ENCODE data around the gene MACROD1.

The MACROD1 gene, protein sequence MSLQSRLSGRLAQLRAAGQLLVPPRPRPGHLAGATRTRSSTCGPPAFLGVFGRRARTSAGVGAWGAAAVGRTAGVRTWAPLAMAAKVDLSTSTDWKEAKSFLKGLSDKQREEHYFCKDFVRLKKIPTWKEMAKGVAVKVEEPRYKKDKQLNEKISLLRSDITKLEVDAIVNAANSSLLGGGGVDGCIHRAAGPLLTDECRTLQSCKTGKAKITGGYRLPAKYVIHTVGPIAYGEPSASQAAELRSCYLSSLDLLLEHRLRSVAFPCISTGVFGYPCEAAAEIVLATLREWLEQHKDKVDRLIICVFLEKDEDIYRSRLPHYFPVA

DNA sequence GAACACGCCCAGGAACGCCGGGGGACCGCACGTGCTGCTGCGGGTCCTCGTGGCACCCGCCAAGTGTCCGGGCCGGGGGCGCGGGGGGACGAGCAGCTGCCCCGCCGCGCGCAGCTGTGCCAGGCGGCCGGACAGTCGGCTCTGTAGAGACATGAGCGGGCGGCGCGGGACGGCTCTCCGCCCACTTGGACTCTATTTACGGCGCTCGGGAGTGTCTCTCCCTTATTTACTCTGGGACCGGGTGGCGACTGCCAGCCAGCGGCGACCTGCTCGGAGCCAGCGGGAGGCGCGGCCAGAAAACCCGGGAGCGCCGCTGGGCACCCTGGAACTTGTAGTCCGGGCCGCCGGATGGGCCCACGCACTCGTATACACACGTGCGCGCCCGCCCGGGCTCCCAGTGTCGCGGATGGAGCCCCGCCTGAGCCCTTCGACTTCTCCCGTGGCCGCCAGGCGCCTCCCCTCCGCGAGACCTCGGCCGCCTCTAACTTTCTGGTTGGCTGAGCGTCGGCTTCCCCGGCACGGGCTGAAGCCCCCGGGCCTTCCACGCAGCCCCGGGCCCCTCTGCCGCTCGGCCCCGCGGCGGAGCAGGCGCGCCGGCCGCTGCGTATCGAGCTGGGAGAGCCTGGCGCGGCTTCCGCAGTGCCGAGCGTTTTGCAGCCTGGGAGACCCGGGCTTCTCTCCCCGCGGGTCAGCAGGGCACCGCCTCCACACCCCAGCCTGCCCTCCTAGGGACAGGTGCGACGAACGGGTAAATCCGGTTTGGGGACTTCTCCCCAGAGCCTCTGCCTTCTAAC is at the start of gene MACROD1:
Gene MACROD1, minus strand, starts transcription at position 272 of the 794 bp plus-strand sequence. Its CDS starts 119 bp downstream, at position 153.
- DNase-seq = peak; percentile 88

DNA sequence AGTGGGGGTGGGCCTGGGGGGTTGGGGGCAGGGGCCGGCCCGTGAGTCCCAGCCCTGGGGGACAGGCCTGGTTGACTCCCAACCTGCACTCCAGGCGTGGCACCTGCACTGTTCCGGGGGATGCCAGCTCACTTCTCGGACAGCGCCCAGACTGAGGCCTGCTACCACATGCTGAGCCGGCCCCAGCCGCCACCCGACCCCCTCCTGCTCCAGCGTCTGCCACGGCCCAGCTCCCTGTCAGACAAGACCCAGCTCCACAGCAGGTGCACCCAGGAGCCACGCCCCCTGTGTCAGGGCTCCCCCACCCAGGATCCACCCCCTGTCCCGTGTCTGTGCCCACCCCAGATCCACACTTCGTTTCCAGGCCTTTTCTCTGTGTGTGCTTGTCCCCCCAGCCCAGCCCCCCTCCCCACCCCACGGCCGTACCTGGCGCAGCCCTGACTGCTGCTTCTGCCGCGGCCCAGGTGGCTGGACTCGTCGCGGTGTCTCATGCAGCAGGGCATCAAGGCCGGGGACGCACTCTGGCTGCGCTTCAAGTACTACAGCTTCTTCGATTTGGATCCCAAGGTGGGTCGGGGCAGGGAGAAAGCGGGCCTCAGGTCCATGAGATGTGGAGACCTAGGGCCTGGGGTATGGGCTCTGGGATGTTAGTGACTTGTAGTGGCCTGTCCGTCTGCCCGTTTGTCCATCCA is 45.4 kb upstream of the MACROD1 start:
- no peak for DNase-seq

DNA sequence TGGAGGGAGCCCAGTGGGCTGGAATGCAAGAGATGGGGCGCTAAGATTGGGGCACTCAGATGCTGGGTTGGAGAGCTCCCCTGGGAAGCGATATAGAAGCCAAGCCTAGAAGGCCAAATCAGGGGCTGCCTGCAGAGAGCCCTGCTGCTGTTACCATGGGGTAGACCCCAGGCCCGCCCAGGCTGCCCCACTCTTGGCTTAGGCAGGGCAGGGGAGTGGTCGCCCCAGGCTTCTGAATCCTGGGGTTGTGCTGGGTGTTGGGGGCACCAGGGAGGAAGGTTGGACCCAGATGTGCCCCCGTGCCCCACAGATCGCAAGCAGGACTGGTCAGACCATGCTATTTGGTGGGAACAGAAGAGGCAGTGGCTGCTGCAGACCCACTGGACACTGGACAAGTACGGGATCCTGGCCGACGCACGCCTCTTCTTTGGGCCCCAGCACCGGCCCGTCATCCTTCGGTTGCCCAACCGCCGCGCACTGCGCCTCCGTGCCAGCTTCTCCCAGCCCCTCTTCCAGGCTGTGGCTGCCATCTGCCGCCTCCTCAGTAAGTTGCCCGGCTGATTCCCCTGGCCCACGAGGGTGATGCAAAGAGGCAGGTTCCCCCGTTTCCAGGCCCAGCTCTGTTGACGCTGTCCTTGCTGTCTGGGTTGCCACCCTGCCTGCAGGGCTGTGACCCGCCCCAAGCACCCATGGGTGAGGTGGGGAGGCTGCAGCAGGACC is 44.5 kb upstream of the MACROD1 start:
- no peak for DNase-seq

DNA sequence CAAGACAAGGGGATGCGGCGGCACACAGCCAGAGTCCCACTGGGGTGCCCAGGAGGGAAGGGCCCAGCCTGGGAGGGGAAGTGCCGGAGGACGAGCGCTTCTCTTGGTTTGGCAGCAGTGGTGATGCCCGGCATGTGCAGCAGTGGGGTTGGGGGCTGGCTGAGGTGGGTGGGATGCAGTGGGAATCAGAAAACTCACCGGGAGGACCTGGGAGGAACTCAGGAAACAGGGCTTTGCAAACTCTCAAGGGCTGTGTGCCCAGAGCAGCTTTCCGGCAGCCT is 43.6 kb upstream of the MACROD1 start:
- DNase-seq = no peak

DNA sequence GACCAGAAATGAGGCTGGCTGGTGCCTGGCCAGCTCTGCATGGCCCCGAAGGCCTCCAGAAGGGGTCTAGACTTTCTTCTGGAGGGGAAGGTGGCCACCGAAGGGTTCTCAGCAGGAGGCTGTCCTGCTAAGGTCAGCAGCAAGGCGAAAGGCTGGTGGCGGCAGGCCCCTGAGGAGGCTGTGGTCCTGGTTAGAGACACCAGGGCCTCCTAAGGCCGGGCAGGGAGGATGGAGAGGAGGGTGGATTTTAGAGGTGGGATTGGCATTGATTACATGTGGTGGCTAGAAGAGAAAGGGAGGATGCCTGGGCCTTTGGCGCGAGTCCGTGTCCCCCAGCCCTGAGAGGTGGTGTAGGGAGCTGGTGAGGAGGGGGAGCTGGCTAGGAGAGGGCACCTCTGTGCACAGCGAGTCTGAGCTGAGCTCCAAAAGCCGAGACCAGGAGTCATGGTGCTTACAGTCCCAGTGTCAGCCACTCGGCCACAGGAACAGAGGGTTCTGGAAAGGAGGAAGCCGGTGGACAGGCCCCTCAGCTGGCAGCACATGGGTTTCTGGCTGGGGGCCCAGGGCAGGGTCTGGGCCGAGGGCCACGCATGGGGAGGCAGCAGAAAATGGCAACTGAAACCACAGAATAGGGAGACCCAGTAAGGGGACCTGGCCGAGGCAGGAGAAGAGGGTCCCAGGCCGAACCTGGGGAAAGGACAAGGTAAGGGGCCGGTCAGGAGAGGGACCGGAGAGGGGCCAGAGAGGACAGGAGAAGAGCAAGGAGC is 43.1 kb upstream of the MACROD1 start:
- DNase-seq = no peak

DNA sequence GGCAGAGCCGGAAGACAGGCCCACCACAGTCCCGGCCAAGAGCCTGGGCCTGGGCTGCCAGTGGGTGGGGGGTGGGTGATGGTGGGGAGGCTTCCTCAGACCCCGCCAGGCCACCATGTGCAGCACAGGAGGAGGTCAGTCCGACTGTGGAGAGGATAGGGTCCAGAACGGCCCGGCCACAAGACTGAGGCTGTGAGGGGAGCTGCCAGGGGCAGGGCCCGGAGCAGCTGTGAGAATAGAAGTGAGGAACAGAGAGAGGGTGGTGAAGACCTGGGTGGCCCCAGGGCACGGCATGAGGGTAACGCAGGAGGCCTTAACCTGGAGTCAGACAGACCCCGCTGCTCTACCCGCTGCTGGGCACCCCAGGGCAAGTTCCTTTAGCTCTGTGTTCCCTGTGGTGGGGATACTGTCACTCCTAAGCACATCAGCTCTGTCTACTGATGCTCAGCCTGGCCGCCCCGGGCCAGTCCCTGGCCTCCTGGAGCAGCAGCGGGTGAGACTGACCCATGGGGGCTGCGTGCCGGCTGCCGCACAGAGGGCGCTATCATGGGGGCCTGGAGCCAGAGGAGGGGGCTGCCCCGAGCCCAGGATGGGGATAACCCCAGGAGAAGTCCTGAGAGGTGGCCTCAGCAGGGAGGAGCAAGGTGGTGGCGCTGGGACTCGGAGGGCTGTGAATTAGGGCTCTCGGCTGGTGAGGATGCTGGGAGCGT is 42.3 kb upstream of the MACROD1 start:
- DNase-seq = no peak

DNA sequence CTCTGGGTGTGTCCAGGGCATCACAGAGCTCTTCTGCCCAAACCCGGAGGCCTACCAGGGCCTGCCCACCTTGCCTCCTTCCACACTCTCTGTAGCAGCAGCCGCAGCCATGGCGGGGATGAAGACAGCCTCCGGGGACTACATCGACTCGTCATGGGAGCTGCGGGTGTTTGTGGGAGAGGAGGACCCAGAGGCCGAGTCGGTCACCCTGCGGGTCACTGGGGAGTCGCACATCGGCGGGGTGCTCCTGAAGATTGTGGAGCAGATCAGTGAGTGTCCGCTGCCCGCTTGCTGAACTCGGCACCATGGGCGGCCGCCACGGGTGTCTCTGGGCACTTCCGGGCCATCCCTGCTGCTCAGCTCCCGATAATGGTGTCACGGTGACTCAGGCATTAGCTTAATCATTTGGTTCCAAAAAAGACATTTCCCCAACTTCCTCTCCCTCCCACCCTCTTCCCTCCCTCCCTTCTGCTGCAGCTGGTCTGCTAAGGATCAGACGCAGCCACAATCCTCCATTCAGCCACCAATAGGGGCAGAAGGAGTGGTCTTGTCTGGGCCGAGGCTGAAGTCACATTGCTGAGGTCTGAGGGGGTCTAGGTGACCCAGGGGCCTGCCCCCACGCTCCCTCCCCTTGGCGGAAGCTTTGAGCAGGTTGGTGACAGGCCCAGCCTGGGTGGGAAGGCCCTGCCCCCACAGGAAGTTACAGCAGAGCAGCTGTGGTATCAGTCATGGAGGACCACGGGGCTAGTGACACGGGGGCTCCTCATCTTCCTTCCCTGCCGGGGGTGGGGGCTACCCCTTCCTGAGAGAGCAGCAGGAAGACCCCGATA is 41.6 kb upstream of the MACROD1 start:
- DNase-seq = peak; percentile 79

DNA sequence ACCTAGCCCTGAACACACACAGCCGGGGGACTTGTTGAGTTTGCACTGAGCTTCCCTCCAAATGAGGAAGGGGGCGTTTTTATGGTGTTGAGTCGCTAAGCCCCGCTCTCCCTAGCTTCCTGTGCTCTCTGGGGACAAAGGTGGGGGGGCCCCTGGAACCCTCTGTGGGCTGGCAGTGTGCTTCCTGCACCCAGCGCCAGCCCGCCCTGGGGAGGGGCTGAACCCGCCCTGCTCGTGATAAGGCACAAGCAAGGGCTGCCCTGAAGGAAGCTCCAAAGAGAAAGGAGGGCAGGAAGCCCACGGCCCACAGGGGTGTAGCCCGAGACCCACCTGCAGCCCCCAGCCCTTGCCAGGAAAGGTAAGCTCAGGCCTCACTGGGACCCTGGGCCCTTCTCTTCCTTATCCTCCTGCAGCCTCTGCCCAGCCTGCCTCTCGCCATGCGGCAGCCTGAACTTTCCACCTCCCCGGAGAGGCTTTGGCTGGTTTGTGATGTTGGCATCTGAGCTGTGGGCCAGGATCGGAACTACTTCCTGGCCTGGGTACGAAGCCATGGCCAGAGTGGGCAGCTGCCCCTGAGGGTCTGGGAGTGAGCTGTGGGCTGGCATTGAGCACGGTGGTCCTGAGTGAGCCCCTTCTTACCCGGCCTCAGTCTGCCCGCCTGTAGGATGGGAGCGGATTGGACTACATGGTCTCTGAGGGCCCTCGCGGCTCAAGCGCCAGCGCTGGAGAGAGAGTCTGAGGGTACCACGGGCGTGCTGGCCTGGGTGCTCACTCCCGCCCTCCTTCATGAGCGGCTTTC is 40.7 kb upstream of the MACROD1 start, which contains the start of gene FERMT3:
Gene FERMT3, plus strand, starts transcription at position 265 of the 799 bp plus-strand sequence. CDS start 644 bp downstream, outside the sequence.
- peak; percentile 72 for DNase-seq

DNA sequence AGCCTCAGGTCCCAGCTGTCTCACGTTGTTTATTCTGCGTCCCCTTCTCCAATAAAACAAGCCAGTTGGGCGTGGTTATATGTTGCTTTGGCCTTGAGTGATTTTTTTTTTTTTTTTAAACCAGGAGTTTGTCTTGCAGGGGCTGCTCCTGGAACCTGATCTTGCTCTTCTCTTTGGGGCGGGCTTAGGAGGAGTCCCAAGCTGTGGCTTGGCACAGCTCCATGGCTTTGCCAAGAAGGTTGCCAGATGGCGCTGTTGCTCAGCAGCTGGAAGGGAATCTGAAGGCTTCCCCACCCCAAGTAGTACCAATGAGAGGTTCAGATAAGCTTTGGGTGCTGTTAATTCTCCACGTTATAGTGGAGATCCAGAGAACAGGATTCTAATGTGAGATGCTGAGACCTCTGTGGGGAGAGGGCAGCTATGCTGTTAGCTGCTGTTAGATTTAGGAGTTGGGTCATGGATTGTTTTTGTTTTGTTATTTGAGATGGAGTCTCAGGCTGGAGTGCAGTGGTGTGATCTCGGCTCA is 38.6 kb upstream of the MACROD1 start:
- peak; percentile 90 for DNase-seq

DNA sequence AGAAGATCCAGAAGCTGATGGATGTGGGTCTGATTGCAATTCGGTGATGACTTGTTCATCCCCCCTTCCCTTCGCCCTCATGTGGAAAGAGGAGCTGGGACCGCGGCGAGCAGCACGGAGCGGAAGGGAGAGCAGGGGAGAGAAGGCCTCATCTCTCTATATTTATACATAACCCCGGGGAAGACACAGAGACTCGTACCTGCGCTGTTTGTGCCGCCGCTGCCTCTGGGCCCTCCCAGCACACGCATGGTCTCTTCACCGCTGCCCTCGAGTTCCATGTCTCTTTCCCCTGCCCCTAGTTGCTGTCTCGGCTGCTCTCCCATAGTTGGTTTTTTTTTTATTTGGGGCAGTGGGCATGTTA is 38.1 kb upstream of the MACROD1 start:
- no peak for DNase-seq

DNA sequence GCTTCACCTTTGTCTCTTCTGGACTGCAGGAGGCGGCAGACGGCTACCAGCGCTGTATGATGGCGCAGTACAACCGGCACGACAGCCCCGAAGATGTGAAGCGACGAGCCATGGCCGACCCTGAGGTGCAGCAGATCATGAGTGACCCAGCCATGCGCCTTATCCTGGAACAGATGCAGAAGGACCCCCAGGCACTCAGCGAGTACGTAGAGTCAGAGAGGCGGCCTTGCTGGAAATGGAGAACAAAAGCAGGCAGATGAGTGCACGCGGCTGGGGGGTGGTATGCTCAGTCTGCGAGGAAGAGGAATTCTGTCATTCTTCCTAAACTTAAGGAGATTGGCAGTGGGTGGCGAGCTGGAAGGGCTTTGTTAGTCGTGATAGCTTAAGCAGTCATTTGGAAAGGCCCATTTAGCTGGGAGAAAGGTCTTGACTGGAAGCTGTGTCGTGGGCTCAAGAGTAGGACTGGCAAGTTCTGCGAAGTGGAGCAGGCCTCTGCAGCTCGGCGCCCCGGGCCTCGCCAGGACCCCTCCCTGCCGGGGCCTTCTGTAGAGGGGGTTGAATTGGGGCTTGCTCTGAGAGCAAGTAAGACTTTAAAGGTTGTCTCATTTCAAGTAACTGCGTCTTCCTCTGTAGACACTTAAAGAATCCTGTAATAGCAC is 37.6 kb upstream of the MACROD1 start:
- DNase-seq = no peak

DNA sequence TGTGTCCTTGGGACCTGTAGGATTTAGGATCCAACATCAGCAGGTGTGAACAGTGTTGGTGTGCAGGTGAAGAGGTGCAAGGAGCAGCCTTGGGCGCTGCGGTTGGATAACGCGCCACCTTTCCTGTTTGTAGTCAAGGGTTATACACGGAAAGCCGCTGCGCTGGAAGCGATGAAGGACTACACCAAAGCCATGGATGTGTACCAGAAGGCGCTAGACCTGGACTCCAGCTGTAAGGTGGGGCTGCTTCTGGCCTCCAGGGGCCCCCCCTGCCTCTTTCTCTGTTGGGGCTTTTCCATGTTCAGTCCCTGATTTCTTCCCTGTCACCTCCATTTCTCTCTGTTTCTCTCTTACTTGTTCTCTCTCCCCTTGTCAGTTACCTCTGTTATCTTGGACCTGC is 37.1 kb upstream of the MACROD1 start:
- DNase-seq = no peak

DNA sequence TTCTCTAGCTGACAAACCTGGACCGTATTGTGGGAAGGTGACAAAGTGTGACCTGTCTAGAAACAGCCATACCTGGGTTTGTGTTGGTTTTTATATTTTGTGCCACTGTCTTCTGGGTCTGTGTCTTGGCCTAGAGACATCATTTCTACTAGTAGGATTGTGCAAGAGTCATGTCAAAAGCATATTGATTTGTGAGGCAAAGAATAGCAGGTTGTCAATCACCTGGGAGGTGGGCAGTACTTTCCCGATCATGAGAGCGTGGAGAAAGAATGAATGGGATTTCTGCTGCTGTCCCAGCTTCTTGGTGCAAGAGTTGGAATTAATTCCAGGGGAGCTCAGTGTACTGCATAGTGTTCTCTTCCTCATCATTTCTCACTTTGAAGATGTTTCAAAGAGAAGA is 35.6 kb upstream of the MACROD1 start:
- no peak for DNase-seq

DNA sequence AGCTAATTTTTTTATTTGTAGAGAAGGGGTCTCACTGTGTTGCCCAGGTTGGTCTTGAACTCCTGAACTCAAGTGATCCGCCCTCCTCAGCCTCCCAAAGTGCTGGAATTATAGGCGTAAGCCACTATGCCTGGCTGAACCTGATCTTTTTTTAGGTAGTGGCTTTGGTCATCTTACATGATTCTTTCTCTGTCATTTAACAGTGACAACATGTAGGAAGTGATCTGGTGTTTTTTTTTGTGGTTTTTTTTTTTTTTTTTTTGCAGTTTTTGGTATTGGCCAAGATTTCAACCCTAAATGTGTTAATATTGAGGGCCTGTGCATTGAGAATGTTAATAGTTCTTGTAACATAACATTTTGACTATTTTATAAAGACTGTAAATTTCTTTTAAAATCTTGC is 32.6 kb upstream of the MACROD1 start:
- no peak for DNase-seq

DNA sequence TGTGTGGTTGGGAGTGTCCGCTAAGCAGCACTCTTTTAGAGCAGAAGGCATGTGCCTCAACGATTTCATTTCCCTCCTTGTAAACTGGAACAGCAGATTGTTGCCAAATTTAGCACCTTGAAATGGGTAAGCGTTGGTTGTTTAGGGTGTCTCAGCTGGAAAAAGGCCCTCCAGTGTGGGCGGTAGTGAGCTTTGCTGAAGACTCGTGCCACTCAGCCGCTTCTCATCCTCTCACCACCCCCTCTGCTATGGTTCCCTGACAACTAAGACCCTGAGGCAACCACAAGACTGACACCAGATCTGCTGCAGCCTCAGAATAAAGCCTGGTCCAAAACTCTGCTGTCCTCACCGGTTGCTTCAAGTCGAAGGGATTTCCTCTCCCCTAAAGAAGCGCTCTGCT is 30.7 kb upstream of the MACROD1 start:
- no peak for DNase-seq

DNA sequence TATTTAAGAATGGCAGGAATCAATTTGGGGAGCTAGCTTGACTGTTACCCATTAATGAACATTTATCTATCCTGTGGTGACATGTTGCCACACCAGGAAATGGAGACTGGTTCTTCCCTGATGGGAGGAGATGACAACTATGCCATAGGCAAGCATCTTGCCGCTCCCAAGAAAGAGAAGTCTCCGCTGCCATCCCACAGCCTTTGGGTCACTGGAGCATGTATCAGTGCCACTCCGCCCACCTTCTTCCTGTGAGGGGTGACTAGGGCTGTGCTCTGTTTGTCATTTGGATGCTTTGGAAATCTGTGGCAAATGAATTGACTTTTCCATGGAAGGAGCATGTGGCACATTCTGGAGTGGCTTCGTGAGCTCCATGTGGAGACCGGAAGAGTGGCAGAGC is 26.5 kb upstream of the MACROD1 start:
- DNase-seq = no peak

DNA sequence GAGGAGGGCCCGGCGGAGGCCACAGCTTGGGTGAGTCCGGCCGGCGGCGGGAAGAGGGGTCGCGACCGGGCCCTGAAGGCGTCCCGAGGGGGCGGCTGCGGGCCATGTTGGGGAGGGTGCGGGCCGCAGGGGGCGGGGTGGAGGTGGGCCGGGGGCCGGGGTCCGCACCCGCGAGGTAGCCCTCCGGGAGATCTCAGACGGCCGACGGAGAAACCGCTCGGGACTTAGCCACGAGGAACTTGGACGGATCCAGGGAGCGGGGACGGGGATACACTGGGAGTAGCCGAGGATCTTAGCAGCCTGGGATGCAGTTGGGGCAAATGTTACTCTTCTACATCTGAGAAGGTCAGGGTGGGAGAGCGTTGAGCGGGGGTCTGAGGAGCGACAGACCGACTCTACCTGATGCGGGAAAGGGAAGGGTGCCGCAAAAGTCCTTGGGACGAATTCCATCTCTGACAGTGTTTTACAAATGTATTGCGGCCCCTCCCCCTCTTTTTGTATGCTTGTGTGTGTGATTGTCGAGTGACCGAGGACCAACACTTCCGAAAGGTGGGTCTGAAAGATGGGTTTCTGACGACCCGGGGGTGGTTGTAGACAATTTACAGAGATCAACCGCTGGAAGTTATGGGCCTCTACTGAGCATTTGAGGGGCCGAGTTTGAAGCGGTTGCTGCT is 20.7 kb upstream of the MACROD1 start:
- DNase-seq = no peak

DNA sequence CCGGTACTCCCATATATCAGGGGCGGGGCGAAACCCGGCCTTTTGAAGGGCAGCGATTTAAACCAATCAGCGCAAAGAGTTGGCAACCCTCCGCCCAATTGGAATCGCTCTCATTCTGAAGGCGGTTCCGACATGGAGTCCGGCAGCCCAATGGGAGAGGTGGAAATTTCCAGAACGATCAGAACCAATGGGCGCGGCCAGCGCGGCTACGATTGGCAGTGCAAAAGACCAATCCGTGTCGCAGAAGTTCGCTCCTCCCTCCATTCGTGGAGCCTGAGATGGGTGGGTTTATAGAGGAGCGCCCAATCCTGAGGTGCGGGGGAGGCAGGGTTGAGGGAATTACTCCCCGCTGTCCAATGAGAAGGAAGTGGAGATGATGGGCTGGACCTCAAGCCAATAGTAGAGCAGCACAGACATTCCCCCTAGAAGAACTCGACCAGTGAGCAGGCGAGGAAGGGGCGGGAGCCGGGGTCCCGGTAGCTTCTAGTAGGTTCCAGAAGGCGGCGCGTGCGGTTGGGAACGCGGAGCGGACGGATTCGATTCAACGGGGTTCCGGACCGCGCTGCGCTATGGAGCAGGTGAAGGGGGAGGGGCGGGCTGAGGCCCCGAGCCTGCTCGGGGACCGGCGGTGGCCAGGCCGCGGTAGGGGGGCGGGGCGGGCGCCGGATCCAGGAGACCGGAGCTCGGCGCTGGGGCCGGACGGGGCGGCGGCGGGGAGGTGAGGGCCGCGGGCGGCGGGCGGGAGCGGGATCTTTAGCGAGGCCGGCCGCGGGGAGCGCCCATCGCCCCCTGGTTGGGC is 20.0 kb upstream of the MACROD1 start, which contains the start of gene STIP1:
Gene STIP1, plus strand, starts transcription at position 479 of the 799 bp plus-strand sequence. Its CDS starts 91 bp downstream, at position 570.
- peak; percentile 100 for DNase-seq
